SH-SY5Y (cell line): ENCODE measurements around the gene FAS.

ENCODE experiments used
- GATA2 ChIP-seq: IDR thresholded peaks from 2 replicates; pipeline ENCODE4 v1.6.1; 2011; ENCODE audit warnings: mild to moderate bottlenecking, low read depth, low read length
- GATA3 ChIP-seq: IDR thresholded peaks from 2 replicates; pipeline ENCODE4 v1.6.1; 2011; ENCODE audit warnings: low read depth, mild to moderate bottlenecking, low read length, moderate library complexity

DNA sequence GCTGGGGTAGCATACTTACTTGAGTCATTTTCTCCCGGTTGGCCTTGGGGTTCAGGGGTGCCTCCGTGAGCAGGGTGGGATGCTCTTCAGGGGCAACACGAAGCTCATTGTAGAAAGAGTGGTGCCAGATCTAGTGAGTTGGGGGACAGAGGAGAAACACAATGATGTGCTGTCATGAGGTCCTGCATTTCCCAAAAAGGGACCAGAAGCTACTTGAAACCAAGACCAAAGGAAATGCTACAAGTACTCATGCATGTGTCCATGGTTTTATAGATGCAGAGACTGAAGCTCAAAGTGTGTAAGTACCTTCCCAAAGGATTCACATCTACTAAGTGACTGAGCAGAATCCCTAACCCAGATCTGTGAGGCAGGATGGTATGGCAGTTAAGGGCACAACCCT is 46.8 kb upstream of the FAS start:
- TF ChIP-seq GATA3 (no peak), GATA2 (no peak)
